GM12878 (cell line): ENCODE results near the gene ATF6. TPM values are rescaled to one million over a fixed set of nuclear protein-coding genes. Genes with fewer than 3 reads are reported as not detected.

Experiments
- ATAC-seq: fragments of 200-7000 bp; cut with Tn5 transposase; 3 replicates; pipeline ENCODE4 v1.9.1; 2020; ENCODE audit warnings: mild to moderate bottlenecking, moderate library complexity
- BruUV-seq: library from RNA; stranded (reverse); fragments of 400-500 nt; replicated peaks from 2 replicates; lab custom pipeline; 2021; lab: Mats Ljungman, UMichigan
- CTCF ChIA-PET: fragments of 300-600 bp; sonication (Branson Sonifier 250); formaldehyde crosslinking; extraction: SDS; loops from one replicate; lab custom pipeline; 2021; ENCODE audit warnings: inconsistent platforms; lab: Yijun Ruan, JAX
- POLR2A ChIA-PET: fragments of 350-600 bp; formaldehyde crosslinking; extraction: SDS; loops from one replicate; lab custom pipeline; 2021; ENCODE audit warnings: inconsistent platforms; lab: Charles Lee
- RAD21 ChIA-PET: fragments of 300-600 bp; sonication (Branson Sonifier 250); formaldehyde crosslinking; loops from one replicate; lab custom pipeline; 2023; ENCODE audit warnings: antibody characterized with exemption; ENCODE audit not compliant: unreplicated experiment; lab: Charles Lee
- SMC1A ChIA-PET: fragments of 300-600 bp; sonication (Branson Sonifier 250); formaldehyde crosslinking; loops from one replicate; lab custom pipeline; 2023; ENCODE audit not compliant: unreplicated experiment, uncharacterized antibody; lab: Charles Lee
- DNase-seq: peaks from one replicate; pipeline ENCODE4 v3.0.0-alpha.2; 2011; ENCODE audit warnings: low read depth, low spot score
- FAIRE-seq: peaks from 3 replicates; lab custom pipeline; 2011; peaks lifted over from hg19 to GRCh38; lab: Jason Lieb, UNC
- H2AFZ ChIP-seq: 2 replicates; pipeline ENCODE4 v1.6.0; 2011; ENCODE audit warnings: low read depth, low read length, control low read depth; ENCODE audit not compliant: control insufficient read depth
- H3K27ac ChIP-seq: 2 replicates; pipeline ENCODE4 v1.5.1; 2011; ENCODE audit warnings: control low read depth; ENCODE audit not compliant: control insufficient read depth, insufficient read depth
- H3K27me3 ChIP-seq, 2 experiments: replicated peaks in 1 of 2; 2 replicates each; pipeline versions ENCODE4 v1.6.0 to v1.6.1; 2011; ENCODE audit warnings: low read length in 1 of 2; ENCODE audit not compliant: control insufficient read depth in 2 of 2, insufficient read depth in 2 of 2
- H3K36me3 ChIP-seq, 2 experiments: 2 replicates each; pipeline ENCODE4 v1.5.1; 2011; ENCODE audit warnings: low read length in 1 of 2; ENCODE audit not compliant: control insufficient read depth in 2 of 2, insufficient read depth in 2 of 2
- H3K4me1 ChIP-seq: 2 replicates; pipeline ENCODE4 v1.6.1; 2011; ENCODE audit warnings: mild to moderate bottlenecking, low read length, moderate library complexity, mixed read lengths; ENCODE audit not compliant: control insufficient read depth, insufficient read depth
- H3K4me2 ChIP-seq: 2 replicates; pipeline ENCODE4 v1.6.0; 2011; ENCODE audit warnings: control low read depth; ENCODE audit not compliant: control insufficient read depth, insufficient read depth
- H3K4me3 ChIP-seq: fragments of 200-600 bp; sonication (generic); 2 replicates; pipeline ENCODE4 v1.5.1; 2016
- H3K79me2 ChIP-seq: 2 replicates; pipeline ENCODE4 v1.6.0; 2011; ENCODE audit warnings: low read length; ENCODE audit not compliant: control insufficient read depth, insufficient read depth
- H3K9ac ChIP-seq: 2 replicates; pipeline ENCODE4 v1.8.0; 2011; ENCODE audit warnings: low read length, control low read depth, mixed read lengths; ENCODE audit not compliant: control insufficient read depth, insufficient read depth
- H3K9me3 ChIP-seq: replicated peaks from 3 replicates; pipeline ENCODE4 v1.5.1; 2011; ENCODE audit warnings: mild to moderate bottlenecking, low read length; ENCODE audit not compliant: control insufficient read depth, insufficient read depth
- H4K20me1 ChIP-seq: 2 replicates; pipeline ENCODE4 v1.6.0; 2011; ENCODE audit not compliant: control insufficient read depth, insufficient read depth
- BCL11A ChIP-seq: IDR thresholded peaks from 2 replicates; pipeline ENCODE4 v1.6.1; 2011; ENCODE audit warnings: low read depth, low read length
- CBX3 ChIP-seq: fragments of 200-600 bp; sonication (generic); IDR thresholded peaks from 2 replicates; pipeline ENCODE4 v1.6.1; 2016; ENCODE audit warnings: low read depth, borderline replicate concordance
- CHD4 ChIP-seq: fragments of 200-600 bp; sonication (generic); IDR thresholded peaks from 2 replicates; pipeline ENCODE4 v1.6.1; 2016; ENCODE audit warnings: mild to moderate bottlenecking
- EED ChIP-seq: sonication (generic); IDR thresholded peaks from 2 replicates; pipeline ENCODE4 v1.6.1; 2016; ENCODE audit warnings: antibody characterized with exemption, low read depth
- FOXM1 ChIP-seq: IDR thresholded peaks from 2 replicates; pipeline ENCODE4 v1.6.1; 2012; ENCODE audit warnings: low read depth, mild to moderate bottlenecking, inconsistent platforms, low read length, moderate library complexity
- JUND ChIP-seq: IDR thresholded peaks from 2 replicates; pipeline ENCODE4 v1.6.1; 2012; ENCODE audit warnings: low read depth, mild to moderate bottlenecking, low read length, improper control_type of control experiment, moderate library complexity
- MTA2 ChIP-seq: fragments of 450-650 bp; IDR thresholded peaks from 2 replicates; pipeline ENCODE4 v1.6.1; 2016; ENCODE audit warnings: low read depth, mild to moderate bottlenecking, moderate library complexity
- POLR2A ChIP-seq: IDR thresholded peaks from 2 replicates; pipeline ENCODE4 v1.6.1; 2011; ENCODE audit warnings: low read depth, mild to moderate bottlenecking, low read length
- POU2F2 ChIP-seq: IDR thresholded peaks from 3 replicates; pipeline ENCODE4 v1.6.1; 2011; ENCODE audit warnings: low read depth, mild to moderate bottlenecking, low read length, borderline replicate concordance
- RAD21 ChIP-seq: IDR thresholded peaks from 2 replicates; pipeline ENCODE4 v1.6.1; 2011; ENCODE audit warnings: mild to moderate bottlenecking, low read depth, low read length, moderate library complexity; ENCODE audit not compliant: insufficient read depth
- SMAD1 ChIP-seq: fragments of 450-650 bp; IDR thresholded peaks from 2 replicates; pipeline ENCODE4 v1.6.1; 2018; ENCODE audit warnings: mild to moderate bottlenecking, low read depth; ENCODE audit not compliant: partially characterized antibody
- SMARCA5 ChIP-seq: fragments of 450-650 bp; IDR thresholded peaks from 2 replicates; pipeline ENCODE4 v1.6.1; 2017; ENCODE audit warnings: mild to moderate bottlenecking
- SRF ChIP-seq, 2 experiments: IDR thresholded peaks; 2 replicates each; pipeline ENCODE4 v1.6.1; 2011; ENCODE audit warnings: low read depth in 2 of 2, low read length in 2 of 2, mild to moderate bottlenecking in 1 of 2, moderate library complexity in 1 of 2
- SUPT20H ChIP-seq: IDR thresholded peaks from 2 replicates; pipeline ENCODE4 v1.6.1; 2011; ENCODE audit warnings: low read depth, mild to moderate bottlenecking, low read length, moderate library complexity, borderline replicate concordance; ENCODE audit not compliant: control insufficient read depth
- TAF1 ChIP-seq: IDR thresholded peaks from 2 replicates; pipeline ENCODE4 v1.6.1; 2011; ENCODE audit warnings: mild to moderate bottlenecking, low read depth, low read length, borderline replicate concordance
- WGBS: methylation state at CpG from one replicate; pipeline ENCODE4 v1.1.6; 2016; ENCODE audit warnings: low lambda C conversion rate; ENCODE audit not compliant: insufficient replicate concordance, insufficient coverage; ENCODE audit errors: missing lambda C conversion rate; 5-methylcytosine and 5-hydroxymethylcytosine counted together
- in situ Hi-C: fragments of 300-500 bp; cut with MboI; formaldehyde crosslinking; loops from 9 replicates; pipeline ENCODE4 v1.14.3; 2018; ENCODE audit warnings: mixed read lengths
- intact Hi-C: fragments of 100-400 bp; cut with micrococcal nuclease; formaldehyde crosslinking; loops from one replicate; pipeline ENCODE4 v1.14.2; 2022; ENCODE audit not compliant: unreplicated experiment
- polyA plus RNA-seq, 11 experiments: library from polyadenylated mRNA; depleted of rRNA in 4 of 11; unstranded in 6 of 11; stranded (reverse) in 5 of 11; fragments of >200 nt; fragmentation: Nextera tagmentation in 4 of 11; fragmentation: Illumina TruSeq in 1 of 11; extraction: Ambion mirVana in 4 of 11; extraction: Trizol in 1 of 11; gene quantifications; 1 replicate in 1 of 11; 2 replicates in 10 of 11; pipeline versions ENCODE4 v1.2.1 to v1.2.3, GENCODE V29; 2011 to 2016; ENCODE audit warnings: inconsistent platforms in 2 of 11, missing spikeins in 2 of 11, low read depth in 1 of 11
- total RNA-seq, 4 experiments: library from RNA; depleted of rRNA in 3 of 4; stranded (reverse); fragments of >200 nt in 3 of 4; fragmentation: Illumina TruSeq in 1 of 4; extraction: Trizol in 1 of 4; gene quantifications; 2 replicates each; pipeline versions ENCODE4 v1.2.1 to v1.2.3, GENCODE V29; 2013 to 2021

The ATF6 gene
- total and polyA plus RNA-seq, 10 of the 15 experiments (the other 5 are each of a cell fraction or from before 2014, with no cell fraction given): 7.8 to 24.3 (median 14.7) TPM

DNA sequence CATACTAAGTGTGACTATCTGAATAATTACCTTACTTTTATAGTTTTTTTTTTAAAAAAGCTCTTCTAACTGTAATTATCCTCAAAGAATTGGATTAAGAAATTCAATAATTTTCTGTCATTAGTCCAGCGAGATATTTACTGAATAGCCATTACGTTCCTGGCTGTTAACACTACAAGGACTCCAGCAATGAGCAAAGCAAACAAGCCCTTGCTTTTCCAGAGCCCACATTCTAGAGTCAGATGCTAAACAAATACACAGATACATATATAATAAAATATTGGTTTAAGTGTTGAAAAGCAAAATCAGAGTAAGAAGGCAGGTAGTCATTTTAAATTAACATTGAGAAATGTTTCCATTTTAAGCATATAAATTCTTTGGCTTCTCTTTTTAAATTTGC lies 118.4 kb downstream of the ATF6 start:
- no peak for FAIRE-seq
- CTCF ChIA-PET: interaction anchor here (1.2 to 3.8 kb wide), 3 partner anchors 13 to 92 kb away, joined by 4 to 11 read pairs (median 5); no protein-coding TSS in a partner anchor
- ATAC-seq: no peak
- SMC1A ChIA-PET: interaction anchor here (1.4 to 1.7 kb wide), 2 partner anchors 15 to 40 kb away, joined by 3 to 4 read pairs; no protein-coding TSS in a partner anchor
- BruUV-seq: no TSS peak
- Histone ChIP-seq H3K4me1 (no peaks in the 10 kb centered on the region), H4K20me1 (no peaks in the 10 kb centered on the region), H3K4me3 (no peak overlapping the region), H3K79me2 (no peaks in the 10 kb centered on the region), H3K9ac (no peak overlapping the region), H3K27ac (no peak overlapping the region), H3K27me3 (no peaks in the 10 kb centered on the region), H3K36me3 (peaks cover 0 to 9% of the 10 kb centered on the region in 2 experiments; a peak in 3 of 4 replicates), H3K9me3 (no peaks in the 10 kb centered on the region), H2AFZ (no peak overlapping the region), H3K4me2 (no peak overlapping the region)
- DNase-seq: no peak
- RAD21 ChIA-PET: interaction anchor here (1.3 kb wide), 1 partner anchor 153 kb away, joined by 3 read pairs; no protein-coding TSS in a partner anchor
- in situ Hi-C loops (no loop called here), intact Hi-C loops (no loop called here)
- no peak for TF ChIP-seq CBX3
- TF ChIP-seq JUND: no peak
- no peak for TF ChIP-seq POU2F2
- TF ChIP-seq FOXM1: no peak
- no peak for TF ChIP-seq SUPT20H
- TF ChIP-seq RAD21: no peak
- TF ChIP-seq POLR2A: no peak
- no peak for TF ChIP-seq BCL11A
- no peak for TF ChIP-seq SMARCA5
- no peak for TF ChIP-seq TAF1
- TF ChIP-seq SRF (IDR thresholded peaks at IDR 0.05; ENCODE audit: low read depth in 2 of 2, low read length in 2 of 2): no peak
- TF ChIP-seq EED: no peak
- TF ChIP-seq SMAD1: no peak
- TF ChIP-seq CHD4: no peak
- no peak for TF ChIP-seq MTA2
- WGBS: 100% methylated on average over 2 of the region's 2 CpGs
- POLR2A ChIA-PET: interaction anchor here (0.5 to 0.6 kb wide), 2 partner anchors 77 to 677 kb away, joined by 3 to 5 read pairs; partner anchors contain the start of gene UAP1
